ENCODE data around the gene SEL1L2.

The SEL1L2 gene

DNA sequence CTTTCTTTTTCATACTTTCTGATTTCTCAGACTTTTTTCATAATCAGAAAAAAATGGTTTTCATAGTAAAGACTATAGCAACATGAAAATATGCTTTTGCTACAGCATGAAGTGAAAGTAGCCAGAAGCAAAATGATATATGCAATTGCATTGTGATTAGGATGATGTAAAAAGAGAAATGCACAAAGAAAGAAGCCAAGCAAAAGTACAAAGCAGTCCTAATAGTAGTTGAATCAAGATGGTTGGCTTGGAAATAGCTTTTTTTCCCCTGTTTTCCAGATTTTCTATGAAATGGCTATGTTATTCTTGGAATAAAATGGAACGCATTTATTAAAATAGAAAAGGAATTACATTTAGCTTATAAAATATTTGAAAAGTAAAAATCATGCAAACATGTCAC, 77.3 kb downstream of the SEL1L2 start:
- TF ChIP-seq CTCF (IDR thresholded peaks at IDR 0.05; ENCODE audit: insufficient read depth, missing control alignments) = no peak
- FAIRE-seq (no peak), DNase-seq (ENCODE audit: insufficient read length, low spot score) (no peak)

DNA sequence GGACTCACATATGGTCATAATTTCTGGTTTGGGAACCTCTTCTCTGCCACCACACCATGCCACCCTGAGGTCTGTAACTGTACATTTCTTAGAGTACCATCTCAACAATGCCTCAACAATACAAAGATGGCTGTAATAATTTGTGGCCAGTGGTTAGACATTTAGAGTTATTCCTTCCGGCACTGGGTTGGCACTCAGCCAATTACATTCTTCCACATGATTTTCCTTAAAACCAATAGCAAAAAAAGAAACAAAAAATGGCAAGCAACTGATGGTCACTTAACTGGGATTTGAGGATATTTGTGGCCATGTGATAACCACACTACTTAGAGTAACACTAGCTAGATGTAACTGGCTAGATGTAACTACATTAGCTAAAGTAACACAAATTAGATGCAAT, 79.9 kb downstream of the SEL1L2 start:
- no peak for FAIRE-seq
- TF ChIP-seq CTCF (IDR thresholded peaks at IDR 0.05; ENCODE audit: insufficient read depth, missing control alignments) = no peak
- DNase-seq (ENCODE audit: insufficient read length, low spot score) = no peak

DNA sequence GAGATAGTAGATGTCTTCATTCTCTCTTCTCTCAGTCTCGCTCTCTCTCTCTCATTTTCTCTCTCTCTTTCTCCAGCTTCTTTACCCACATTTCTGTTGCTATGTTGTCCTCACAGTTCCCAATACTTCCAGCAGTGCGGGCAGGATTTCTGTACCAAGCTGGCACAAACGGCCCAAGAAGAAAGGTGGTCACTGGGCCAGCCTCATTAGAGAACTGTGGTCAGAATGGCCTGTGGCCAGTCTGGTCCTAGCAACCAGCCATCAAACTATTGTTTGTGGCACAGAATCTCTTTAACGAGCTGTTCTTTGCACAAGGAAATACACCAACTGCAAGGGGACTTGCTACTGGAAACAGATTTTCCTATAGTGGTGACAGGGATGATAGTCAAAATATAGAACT, 81.3 kb downstream of the SEL1L2 start:
- DNase-seq (ENCODE audit: insufficient read length, low spot score) = no peak
- no peak for TF ChIP-seq CTCF (IDR thresholded peaks at IDR 0.05; ENCODE audit: insufficient read depth, missing control alignments)
- FAIRE-seq = no peak

DNA sequence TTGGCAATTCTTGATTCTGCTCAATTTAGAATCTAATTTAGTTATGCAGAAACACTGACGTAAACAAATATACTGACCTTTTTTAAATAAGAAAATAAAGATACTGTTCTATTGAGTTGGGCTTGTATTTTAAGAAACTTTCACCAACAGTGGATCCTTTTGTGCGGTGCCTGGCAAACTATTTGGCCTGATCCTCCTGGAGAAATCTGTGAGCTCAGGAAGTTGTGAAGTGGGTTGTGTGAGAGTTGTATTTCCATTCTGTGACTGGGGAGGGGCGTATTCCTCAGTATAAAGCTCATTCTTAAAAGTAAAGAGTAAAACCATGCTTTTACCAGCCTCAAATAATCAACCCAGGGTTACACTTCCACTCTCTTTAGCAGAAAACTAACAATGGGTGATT, 85.6 kb downstream of the SEL1L2 start:
- no peak for FAIRE-seq

GRCh38 chr20:13900496-13900895, 89.9 kb downstream of the SEL1L2 start:
- TF ChIP-seq CTCF (IDR thresholded peaks at IDR 0.05; ENCODE audit: insufficient read depth, missing control alignments) = no peak
- no peak for FAIRE-seq
- no peak for DNase-seq (ENCODE audit: insufficient read length, low spot score)

More for the DNA sequence above, 85.6 kb downstream of the SEL1L2 start:
- DNase-seq (ENCODE audit: insufficient read length, low spot score) = no peak
- no peak for TF ChIP-seq CTCF (IDR thresholded peaks at IDR 0.05; ENCODE audit: insufficient read depth, missing control alignments)

DNA sequence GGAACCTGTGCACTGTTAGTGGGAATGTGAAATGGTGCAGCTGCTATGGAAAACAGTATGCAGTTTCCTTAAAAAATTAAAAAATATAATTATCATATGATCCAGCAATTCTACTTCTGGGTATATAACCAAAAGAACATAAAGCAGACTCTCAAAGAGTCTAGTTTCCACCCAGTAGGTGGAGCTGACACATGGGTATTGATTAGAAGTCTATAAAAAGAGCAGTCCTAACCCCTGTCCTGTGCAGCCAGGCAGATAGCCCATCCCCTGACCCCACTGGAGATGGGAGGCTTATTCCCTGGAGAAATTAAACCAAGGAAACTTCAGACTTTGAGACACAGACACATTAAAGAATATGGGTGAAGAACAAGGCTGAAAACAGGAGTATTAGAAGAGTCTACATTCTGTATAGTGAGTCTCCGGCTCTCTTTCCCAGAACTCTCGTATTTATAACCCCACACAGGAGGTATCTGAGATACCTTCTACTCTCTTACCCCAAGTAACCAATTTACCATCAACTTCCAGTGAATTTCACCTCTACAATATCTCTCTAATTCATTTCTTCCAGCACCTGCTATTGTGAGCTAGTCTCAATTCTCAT, 92.3 kb downstream of the SEL1L2 start:
- peak; percentile 44 for TF ChIP-seq CTCF (IDR thresholded peaks at IDR 0.05; ENCODE audit: insufficient read depth, missing control alignments)
- no peak for DNase-seq (ENCODE audit: insufficient read length, low spot score)
- FAIRE-seq = no peak

DNA sequence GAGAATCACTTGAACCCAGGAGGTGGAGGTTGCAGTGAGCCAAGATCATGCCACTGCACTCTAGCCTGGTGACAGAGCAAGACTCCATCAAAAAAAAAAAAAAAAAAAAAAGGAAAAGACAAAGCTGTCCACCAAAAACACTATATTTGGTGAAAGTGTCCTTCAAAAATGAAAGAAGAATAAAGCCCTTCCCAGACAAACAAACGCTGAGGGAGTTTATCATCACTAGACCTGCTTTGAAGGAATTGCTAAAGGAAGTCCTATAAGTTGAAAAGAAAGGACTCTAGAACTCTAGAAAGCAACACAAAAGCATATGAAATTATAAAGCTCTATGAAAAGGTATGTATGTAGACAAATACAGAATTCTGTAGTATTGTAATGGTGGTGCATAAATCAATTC, 98.8 kb downstream of the SEL1L2 start:
- FAIRE-seq = no peak
- DNase-seq (ENCODE audit: insufficient read length, low spot score) = no peak
- no peak for TF ChIP-seq CTCF (IDR thresholded peaks at IDR 0.05; ENCODE audit: insufficient read depth, missing control alignments)

Measured in D721Med (cell line).